K562 (cell line): ENCODE measurements around the gene MECR. TPM values are rescaled to one million over a fixed set of nuclear protein-coding genes. Genes with fewer than 3 reads are reported as not detected.

Source experiments
- CEBPG ChIP-seq, 3 experiments: fragments of 200-800 bp in 1 of 3; sonication (Bioruptor generic) in 1 of 3; sonication (generic) in 1 of 3; formaldehyde crosslinking in 1 of 3; IDR thresholded peaks in 2 of 3; conservative IDR thresholded peaks in 1 of 3; 2 replicates each; pipeline versions ENCODE4 v1.6.1 to v1.8.0; 2016 to 2022; ENCODE audit warnings: missing compliant biosample characterization in 2 of 3, missing genetic modification characterization in 2 of 3, mild to moderate bottlenecking in 1 of 3, missing genetic modification reagents in 1 of 3
- CREB1 ChIP-seq, 2 experiments: sonication (generic) in 1 of 2; formaldehyde crosslinking in 1 of 2; IDR thresholded peaks; 2 replicates each; pipeline versions ENCODE4 v1.6.1 to v1.8.0; 2012 to 2022; ENCODE audit warnings: inconsistent platforms in 1 of 2, mild to moderate bottlenecking in 1 of 2, missing genetic modification reagents in 1 of 2, moderate library complexity in 1 of 2
- GMEB1 ChIP-seq: fragments of 250-450 bp; sonication (Bioruptor Pico); IDR thresholded peaks from 2 replicates; pipeline ENCODE4 v1.4.0; 2020; ENCODE audit warnings: mild to moderate bottlenecking
- PML ChIP-seq: IDR thresholded peaks from 2 replicates; pipeline ENCODE4 v1.6.1; 2012; ENCODE audit warnings: low read length, inconsistent platforms
- STAT5A ChIP-seq: IDR thresholded peaks from 2 replicates; pipeline ENCODE4 v1.6.1; 2012; ENCODE audit warnings: low read length, inconsistent platforms, borderline replicate concordance
- polyA plus RNA-seq, 8 experiments: library from polyadenylated mRNA; depleted of rRNA in 4 of 8; stranded (reverse) in 5 of 8; unstranded in 3 of 8; fragments of >200 nt; fragmentation: Nextera tagmentation in 2 of 8; fragmentation: Illumina TruSeq in 1 of 8; extraction: Ambion mirVana in 2 of 8; extraction: Trizol in 1 of 8; gene quantifications; 2 replicates each; pipeline versions ENCODE4 v1.2.1 to v1.2.3, GENCODE V29; 2011 to 2014; ENCODE audit warnings: inconsistent platforms in 1 of 8, missing spikeins in 1 of 8
- total RNA-seq, 7 experiments: library from RNA; depleted of rRNA in 6 of 7; stranded (reverse); fragments of >200 nt in 6 of 7; fragmentation: Illumina TruSeq in 2 of 7; extraction: Trizol in 2 of 7; gene quantifications; 2 replicates each; pipeline versions ENCODE4 v1.2.1 to v1.2.3, GENCODE V29; 2011 to 2021; ENCODE audit warnings: low replicate concordance in 1 of 7
- TF ChIP-seq, protein P1 (sequence below): fragments of 450-650 bp; IDR thresholded peaks from 2 replicates; pipeline ENCODE4 v1.6.1; 2016; ENCODE audit warnings: mild to moderate bottlenecking
- TF ChIP-seq, protein P2 (sequence below): fragments of 250-450 bp; sonication (Bioruptor Pico); IDR thresholded peaks from 2 replicates; pipeline ENCODE4 v1.8.0; 2021; ENCODE audit warnings: moderate library complexity, mild to moderate bottlenecking, inconsistent platforms

MECR gene
- total and polyA plus RNA-seq, 9 of the 15 experiments (the other 6 are each of a cell fraction or from before 2014, with no cell fraction given) = 10.4 to 58.6 (median 42.9) TPM

- TF ChIP-seq, protein P1, sequence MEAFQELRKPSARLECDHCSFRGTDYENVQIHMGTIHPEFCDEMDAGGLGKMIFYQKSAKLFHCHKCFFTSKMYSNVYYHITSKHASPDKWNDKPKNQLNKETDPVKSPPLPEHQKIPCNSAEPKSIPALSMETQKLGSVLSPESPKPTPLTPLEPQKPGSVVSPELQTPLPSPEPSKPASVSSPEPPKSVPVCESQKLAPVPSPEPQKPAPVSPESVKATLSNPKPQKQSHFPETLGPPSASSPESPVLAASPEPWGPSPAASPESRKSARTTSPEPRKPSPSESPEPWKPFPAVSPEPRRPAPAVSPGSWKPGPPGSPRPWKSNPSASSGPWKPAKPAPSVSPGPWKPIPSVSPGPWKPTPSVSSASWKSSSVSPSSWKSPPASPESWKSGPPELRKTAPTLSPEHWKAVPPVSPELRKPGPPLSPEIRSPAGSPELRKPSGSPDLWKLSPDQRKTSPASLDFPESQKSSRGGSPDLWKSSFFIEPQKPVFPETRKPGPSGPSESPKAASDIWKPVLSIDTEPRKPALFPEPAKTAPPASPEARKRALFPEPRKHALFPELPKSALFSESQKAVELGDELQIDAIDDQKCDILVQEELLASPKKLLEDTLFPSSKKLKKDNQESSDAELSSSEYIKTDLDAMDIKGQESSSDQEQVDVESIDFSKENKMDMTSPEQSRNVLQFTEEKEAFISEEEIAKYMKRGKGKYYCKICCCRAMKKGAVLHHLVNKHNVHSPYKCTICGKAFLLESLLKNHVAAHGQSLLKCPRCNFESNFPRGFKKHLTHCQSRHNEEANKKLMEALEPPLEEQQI = no peak
- TF ChIP-seq, protein P2, sequence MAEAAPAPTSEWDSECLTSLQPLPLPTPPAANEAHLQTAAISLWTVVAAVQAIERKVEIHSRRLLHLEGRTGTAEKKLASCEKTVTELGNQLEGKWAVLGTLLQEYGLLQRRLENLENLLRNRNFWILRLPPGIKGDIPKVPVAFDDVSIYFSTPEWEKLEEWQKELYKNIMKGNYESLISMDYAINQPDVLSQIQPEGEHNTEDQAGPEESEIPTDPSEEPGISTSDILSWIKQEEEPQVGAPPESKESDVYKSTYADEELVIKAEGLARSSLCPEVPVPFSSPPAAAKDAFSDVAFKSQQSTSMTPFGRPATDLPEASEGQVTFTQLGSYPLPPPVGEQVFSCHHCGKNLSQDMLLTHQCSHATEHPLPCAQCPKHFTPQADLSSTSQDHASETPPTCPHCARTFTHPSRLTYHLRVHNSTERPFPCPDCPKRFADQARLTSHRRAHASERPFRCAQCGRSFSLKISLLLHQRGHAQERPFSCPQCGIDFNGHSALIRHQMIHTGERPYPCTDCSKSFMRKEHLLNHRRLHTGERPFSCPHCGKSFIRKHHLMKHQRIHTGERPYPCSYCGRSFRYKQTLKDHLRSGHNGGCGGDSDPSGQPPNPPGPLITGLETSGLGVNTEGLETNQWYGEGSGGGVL (CRISPR knock-in tag) = no peak
- TF ChIP-seq CREB1 (IDR thresholded peaks at IDR 0.05) (no peak), CREB1 (CRISPR knock-in tag; IDR thresholded peaks at IDR 0.05) (no peak), PML (no peak), GMEB1 (no peak), CEBPG (CRISPR knock-in tag; IDR thresholded peaks at IDR 0.05) (no peak), CEBPG (tag; conservative IDR thresholded peaks at IDR 0.05 in 1 of 2, IDR thresholded peaks at IDR 0.05 in 1 of 2) (no peak), STAT5A (no peak)
- TF ChIP-seq, all 486 proteins: peak for 0
Observed at GRCh38 chr1:29221296-29221695, 9.4 kb downstream of the MECR start (continued).
